K562 (cell line): Measurements from ENCODE around the gene PRKACG. TPM values are rescaled to one million over a fixed set of nuclear protein-coding genes. Genes with fewer than 3 reads are reported as not detected.

Experiments used
- CREB3 ChIP-seq: fragments of 450-650 bp; conservative IDR thresholded peaks from 2 replicates; pipeline ENCODE4 v1.6.1; 2016; ENCODE audit warnings: missing genetic modification characterization, low read depth, mild to moderate bottlenecking, missing compliant biosample characterization, moderate library complexity
- CUX1 ChIP-seq: fragments of 200-800 bp; sonication (Bioruptor generic); IDR thresholded peaks from 2 replicates; pipeline ENCODE4 v1.6.1; 2016; ENCODE audit warnings: missing genetic modification characterization, missing compliant biosample characterization
- E2F8 ChIP-seq: fragments of 450-650 bp; IDR thresholded peaks from 2 replicates; pipeline ENCODE4 v1.7.1; 2018; ENCODE audit warnings: mild to moderate bottlenecking, low read depth; ENCODE audit not compliant: partially characterized antibody
- HDGF ChIP-seq: fragments of 450-650 bp; IDR thresholded peaks from 2 replicates; pipeline ENCODE4 v1.6.1; 2016
- MAFF ChIP-seq: IDR thresholded peaks from 2 replicates; pipeline ENCODE4 v1.6.1; 2012; ENCODE audit warnings: low read length, improper control_type of control experiment
- NFE2 ChIP-seq: IDR thresholded peaks from 2 replicates; pipeline ENCODE4 v1.6.1; 2014; ENCODE audit warnings: antibody characterized with exemption, low read depth
- NFRKB ChIP-seq: fragments of 450-650 bp; IDR thresholded peaks from 2 replicates; pipeline ENCODE4 v1.6.1; 2016; ENCODE audit warnings: low read depth
- NUFIP1 ChIP-seq: fragments of 450-650 bp; IDR thresholded peaks from 2 replicates; pipeline ENCODE4 v1.6.1; 2018; ENCODE audit not compliant: partially characterized antibody
- RNF219 ChIP-seq: fragments of 250-450 bp; sonication (Bioruptor Pico); IDR thresholded peaks from 2 replicates; pipeline ENCODE4 v1.5.0; 2022; ENCODE audit warnings: mild to moderate bottlenecking
- SIRT6 ChIP-seq: IDR thresholded peaks from one replicate; pipeline ENCODE4 v1.6.1; 2012; ENCODE audit warnings: low read depth, mild to moderate bottlenecking, control low read depth, inconsistent platforms, low read length, moderate library complexity
- SMAD2 ChIP-seq: fragments of 150-350 bp; IDR thresholded peaks from 2 replicates; pipeline ENCODE4 v1.6.1; 2014; ENCODE audit warnings: low read depth, mild to moderate bottlenecking, low read length
- TFE3 ChIP-seq: fragments of 450-650 bp; formaldehyde crosslinking; IDR thresholded peaks from 2 replicates; pipeline ENCODE4 v1.4.0; 2020; ENCODE audit warnings: mild to moderate bottlenecking, mixed read lengths
- XRCC4 ChIP-seq: IDR thresholded peaks from one replicate; pipeline ENCODE4 v1.6.1; 2011; ENCODE audit not compliant: insufficient read depth, insufficient read length; ENCODE audit errors: extremely low read depth
- ZNF324 ChIP-seq: fragments of 250-450 bp; sonication (Bioruptor Pico); IDR thresholded peaks from 2 replicates; pipeline ENCODE4 v1.4.0; 2020; ENCODE audit warnings: mild to moderate bottlenecking
- ZNF655 ChIP-seq: fragments of 250-450 bp; sonication (Bioruptor Pico); IDR thresholded peaks from 2 replicates; pipeline ENCODE4 v1.5.0; 2021
- polyA plus RNA-seq, 8 experiments: library from polyadenylated mRNA; depleted of rRNA in 4 of 8; stranded (reverse) in 5 of 8; unstranded in 3 of 8; fragments of >200 nt; fragmentation: Nextera tagmentation in 2 of 8; fragmentation: Illumina TruSeq in 1 of 8; extraction: Ambion mirVana in 2 of 8; extraction: Trizol in 1 of 8; gene quantifications; 2 replicates each; pipeline versions ENCODE4 v1.2.1 to v1.2.3, GENCODE V29; 2011 to 2014; ENCODE audit warnings: inconsistent platforms in 1 of 8, missing spikeins in 1 of 8
- total RNA-seq, 7 experiments: library from RNA; depleted of rRNA in 6 of 7; stranded (reverse); fragments of >200 nt in 6 of 7; fragmentation: Illumina TruSeq in 2 of 7; extraction: Trizol in 2 of 7; gene quantifications; 2 replicates each; pipeline versions ENCODE4 v1.2.1 to v1.2.3, GENCODE V29; 2011 to 2021; ENCODE audit warnings: low replicate concordance in 1 of 7

Gene PRKACG
- total and polyA plus RNA-seq, 9 of the 15 experiments (the other 6 are each of a cell fraction or from before 2014, with no cell fraction given), result not detected

GRCh38 chr9:68983008-68983411, 30.9 kb downstream of the PRKACG start (continued):
- no peak for TF ChIP-seq RNF219
- TF ChIP-seq XRCC4, result no peak
- no peak for TF ChIP-seq MAFF
- no peak for TF ChIP-seq CUX1
- no peak for TF ChIP-seq E2F8
- TF ChIP-seq NUFIP1, result no peak
- TF ChIP-seq SMAD2, result no peak
- no peak for TF ChIP-seq ZNF324
- no peak for TF ChIP-seq TFE3 (CRISPR knock-in tag)
- no peak for TF ChIP-seq ZNF655 (CRISPR knock-in tag)
- no peak for TF ChIP-seq SIRT6
- TF ChIP-seq NFRKB, result no peak
- TF ChIP-seq HDGF, result no peak
- no peak for TF ChIP-seq NFE2
- TF ChIP-seq CREB3 (tag), result no peak
